ENCODE data around the gene FARSB. TPM values are rescaled to one million over a fixed set of nuclear protein-coding genes. Genes with fewer than 3 reads are reported as not detected.

The FARSB gene
- total RNA-seq, 4 donors from 2014 or later, result 9.4 to 24.1 (median 16.2) TPM

- no peak overlapping the region for H3K27ac ChIP-seq
- no peak overlapping the region for H3K4me3 ChIP-seq
- no peaks in the 10 kb centered on the region for H3K9me3 ChIP-seq
- intact Hi-C loops (cut with DNase I; ENCODE audit: low total_unique reads), result no loop called here
- DNase-seq, result no peak
- no peaks in the 10 kb centered on the region for H3K27me3 ChIP-seq
- no peaks in the 10 kb centered on the region for H3K4me1 ChIP-seq
- TF ChIP-seq CTCF (IDR thresholded peaks at IDR 0.05) (no peak), POLR2A (IDR thresholded peaks at IDR 0.05) (no peak)
- no peaks in the 10 kb centered on the region for H3K36me3 ChIP-seq
Measured at GRCh38 chr2:222566229-222566628, 89.7 kb downstream of the FARSB start.

DNA sequence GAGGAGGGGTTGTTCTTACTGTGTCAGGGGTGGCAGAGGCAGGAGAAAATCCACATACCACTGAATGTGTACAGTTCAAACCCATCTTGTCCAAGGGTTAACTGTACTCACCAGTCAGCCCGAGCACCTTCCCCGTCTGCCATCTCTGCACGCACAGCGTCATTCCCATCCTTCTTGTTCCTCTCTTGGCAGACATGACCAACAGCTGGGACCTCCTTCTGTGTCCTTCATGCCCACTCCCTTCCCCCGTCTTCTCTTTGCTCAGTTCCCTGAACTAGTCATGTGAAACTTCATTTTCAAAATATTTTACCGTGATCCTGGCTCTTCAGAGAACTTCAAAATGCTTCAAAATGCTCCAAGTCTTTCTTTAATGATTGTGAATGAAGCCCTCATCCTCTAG, 92.0 kb downstream of the FARSB start:
- no peaks in the 10 kb centered on the region for H3K4me1 ChIP-seq
- no peaks in the 10 kb centered on the region for H3K27me3 ChIP-seq
- H3K36me3 ChIP-seq, result no peaks in the 10 kb centered on the region
- no peaks in the 10 kb centered on the region for H3K9me3 ChIP-seq
- no peak overlapping the region for H3K27ac ChIP-seq
- TF ChIP-seq POLR2A (IDR thresholded peaks at IDR 0.05) (no peak), CTCF (IDR thresholded peaks at IDR 0.05) (no peak)
- intact Hi-C loops (cut with DNase I; ENCODE audit: low total_unique reads), result loop anchor here (5.0 kb wide), 1 partner anchor 247 kb away; no protein-coding TSS in a partner anchor
- no peak overlapping the region for H3K4me3 ChIP-seq
- DNase-seq, result no peak

- Histone ChIP-seq H3K27ac (no peak overlapping the region), H3K4me1 (no peaks in the 10 kb centered on the region), H3K27me3 (no peaks in the 10 kb centered on the region), H3K9me3 (no peaks in the 10 kb centered on the region), H3K36me3 (no peaks in the 10 kb centered on the region), H3K4me3 (no peak overlapping the region)
- DNase-seq, result no peak
- TF ChIP-seq CTCF (IDR thresholded peaks at IDR 0.05), result no peak
- TF ChIP-seq POLR2A (IDR thresholded peaks at IDR 0.05), result no peak
- intact Hi-C loops (cut with DNase I; ENCODE audit: low total_unique reads), result loop anchor here (5.0 kb wide), 1 partner anchor 246 kb away; no protein-coding TSS in a partner anchor
Measured at GRCh38 chr2:222563106-222563718, 92.7 kb downstream of the FARSB start.

DNA sequence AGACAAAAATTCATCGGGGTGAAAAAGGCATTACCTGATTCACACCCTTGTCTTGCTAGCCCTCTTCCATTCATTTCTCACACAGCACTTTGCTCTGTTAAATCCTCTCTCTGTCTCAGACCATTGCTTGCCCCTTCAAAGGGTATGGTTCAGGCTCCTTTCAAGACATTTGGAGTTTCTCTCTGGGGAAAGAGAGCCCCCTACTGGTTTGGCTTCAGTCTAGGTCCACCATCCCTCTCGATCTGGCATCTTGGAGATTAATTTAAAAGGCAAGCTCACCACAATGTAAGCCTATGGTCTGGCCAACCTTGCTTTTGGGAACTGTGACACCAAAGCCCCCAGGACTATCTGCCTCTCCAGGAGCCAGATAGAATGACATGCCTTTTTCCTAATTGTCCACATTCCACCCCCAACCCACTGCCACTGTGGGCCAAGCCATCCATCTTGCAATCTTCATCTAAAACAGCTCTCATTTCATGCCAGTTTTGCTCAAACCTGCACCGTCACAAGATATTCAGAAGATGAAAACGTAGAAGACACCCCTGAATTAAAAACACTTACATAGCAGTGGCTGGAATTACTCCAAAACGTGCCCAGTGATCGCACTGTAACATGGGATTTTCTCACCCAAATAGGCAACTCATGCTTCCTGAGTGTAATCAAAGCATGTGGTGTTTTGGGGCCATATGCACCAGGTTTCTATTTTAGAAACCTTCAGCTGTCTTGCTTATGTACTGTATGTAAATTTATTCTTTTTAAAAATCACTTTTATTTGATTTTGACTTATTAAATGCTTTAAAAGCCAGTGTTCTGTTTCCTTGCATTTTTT, 93.9 kb downstream of the FARSB start:
- DNase-seq, result peak; percentile 40 to 61
- no peak overlapping the region for H3K4me3 ChIP-seq
- H3K27me3 ChIP-seq, result no peaks in the 10 kb centered on the region
- intact Hi-C loops (cut with DNase I; ENCODE audit: low total_unique reads), result loop anchor here (5.0 kb wide), 1 partner anchor 245 kb away; no protein-coding TSS in a partner anchor
- H3K36me3 ChIP-seq, result no peaks in the 10 kb centered on the region
- no peak overlapping the region for H3K27ac ChIP-seq
- H3K4me1 ChIP-seq, result no peaks in the 10 kb centered on the region
- peak; percentile 56 to 67 (median 61) for TF ChIP-seq CTCF (IDR thresholded peaks at IDR 0.05)
- no peak for TF ChIP-seq POLR2A (IDR thresholded peaks at IDR 0.05)
- H3K9me3 ChIP-seq, result no peaks in the 10 kb centered on the region

DNA sequence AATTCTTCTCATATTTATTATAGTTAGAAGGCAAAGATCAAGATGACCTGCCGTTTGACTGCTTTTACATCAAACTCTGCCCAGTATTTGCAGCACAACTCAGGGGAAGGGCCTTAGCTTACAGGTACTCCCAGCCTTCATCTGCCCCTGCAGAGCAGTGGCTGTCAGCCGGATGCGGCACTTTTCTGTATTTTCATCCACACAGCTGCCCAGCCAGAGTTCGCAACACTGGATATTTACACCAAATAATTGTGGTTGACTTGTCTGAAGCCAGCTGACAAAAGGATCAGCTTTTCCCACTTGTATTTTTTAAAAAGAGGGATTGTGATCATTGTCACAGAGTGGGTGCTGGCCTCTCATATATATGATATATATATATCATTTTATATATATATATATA, 94.7 kb downstream of the FARSB start:
- Histone ChIP-seq H3K4me1 (no peaks in the 10 kb centered on the region), H3K27ac (no peak overlapping the region), H3K9me3 (no peaks in the 10 kb centered on the region), H3K36me3 (no peaks in the 10 kb centered on the region), H3K4me3 (no peak overlapping the region), H3K27me3 (no peaks in the 10 kb centered on the region)
- TF ChIP-seq POLR2A (IDR thresholded peaks at IDR 0.05) (no peak), CTCF (IDR thresholded peaks at IDR 0.05) (no peak)
- DNase-seq, result no peak
- intact Hi-C loops (cut with DNase I; ENCODE audit: low total_unique reads), result loop anchor here (5.0 kb wide), 1 partner anchor 244 kb away; no protein-coding TSS in a partner anchor

Measured in uterus (tissue), 4 donors.